PFSK-1 (cell line): ENCODE results near the gene PPFIA1.

Experiments
- FOXP2 ChIP-seq: optimal IDR thresholded peaks from 2 replicates; pipeline ENCODE3; 2011; ENCODE audit warnings: borderline replicate concordance, control low read depth, inconsistent platforms; ENCODE audit not compliant: insufficient read depth; ENCODE audit errors: extremely low read length, extremely low read depth
- POLR2AphosphoS5 ChIP-seq: IDR thresholded peaks from 2 replicates; pipeline ENCODE4 v1.6.1; 2012; ENCODE audit warnings: low read depth, mild to moderate bottlenecking, control low read depth, low read length, moderate library complexity
- SIN3A ChIP-seq: IDR thresholded peaks from 2 replicates; pipeline ENCODE4 v1.6.1; 2012; ENCODE audit warnings: mild to moderate bottlenecking, low read length, moderate library complexity, borderline replicate concordance; ENCODE audit not compliant: insufficient read depth
- TAF1 ChIP-seq: IDR thresholded peaks from 2 replicates; pipeline ENCODE4 v1.6.1; 2012; ENCODE audit warnings: low read length, control low read depth, borderline replicate concordance; ENCODE audit not compliant: insufficient read depth
- TF ChIP-seq, protein P1 (sequence below), 2 experiments: IDR thresholded peaks; 2 replicates each; pipeline versions ENCODE4 v1.6.1 to v1.8.0; 2011 to 2012; ENCODE audit warnings: low read depth in 2 of 2, low read length in 2 of 2, control low read depth in 1 of 2, inconsistent platforms in 1 of 2, mild to moderate bottlenecking in 1 of 2, moderate library complexity in 1 of 2; ENCODE audit not compliant: insufficient read depth in 1 of 2

Gene PPFIA1

DNA sequence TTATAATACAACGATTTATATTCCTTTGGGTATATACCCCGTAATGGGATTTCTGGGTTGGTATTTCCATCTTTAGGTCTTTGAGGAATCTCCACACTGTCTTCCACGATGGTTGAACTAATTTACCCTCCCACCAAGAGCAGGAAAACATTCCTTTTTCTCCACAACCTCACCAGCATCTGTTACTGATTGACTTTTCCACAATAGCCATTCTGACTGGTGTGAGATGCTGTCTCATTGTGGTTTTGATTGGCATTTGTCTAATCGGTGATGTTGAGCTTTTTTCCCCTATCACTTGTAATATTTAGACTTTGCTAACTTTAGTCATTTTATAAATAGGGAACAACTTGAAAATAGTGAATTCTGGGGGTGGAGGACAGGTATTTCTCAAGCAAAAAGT is 58.1 kb downstream of the PPFIA1 start:
- no peak for TF ChIP-seq SIN3A
- TF ChIP-seq TAF1: no peak

DNA sequence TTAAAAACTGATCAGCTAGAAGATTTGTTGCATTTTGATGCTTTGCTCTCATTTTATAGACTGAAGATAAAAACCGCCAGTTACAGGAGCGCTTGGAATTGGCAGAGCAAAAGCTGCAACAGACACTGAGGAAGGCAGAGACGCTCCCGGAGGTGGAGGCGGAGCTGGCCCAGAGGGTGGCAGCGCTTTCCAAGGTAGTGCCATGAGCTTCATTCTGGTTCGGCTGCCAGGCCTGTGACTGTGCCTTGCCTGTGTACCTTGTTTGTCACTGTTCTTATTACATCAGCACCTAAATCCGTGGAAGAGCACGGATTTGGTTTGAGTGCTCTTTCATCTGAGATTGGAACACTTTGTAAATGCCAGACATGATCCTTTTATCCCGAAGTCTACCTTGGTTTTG is 61.4 kb downstream of the PPFIA1 start:
- TF ChIP-seq TAF1 (no peak), POLR2AphosphoS5 (no peak), SIN3A (no peak), FOXP2 (no peak)
- TF ChIP-seq, protein P1, sequence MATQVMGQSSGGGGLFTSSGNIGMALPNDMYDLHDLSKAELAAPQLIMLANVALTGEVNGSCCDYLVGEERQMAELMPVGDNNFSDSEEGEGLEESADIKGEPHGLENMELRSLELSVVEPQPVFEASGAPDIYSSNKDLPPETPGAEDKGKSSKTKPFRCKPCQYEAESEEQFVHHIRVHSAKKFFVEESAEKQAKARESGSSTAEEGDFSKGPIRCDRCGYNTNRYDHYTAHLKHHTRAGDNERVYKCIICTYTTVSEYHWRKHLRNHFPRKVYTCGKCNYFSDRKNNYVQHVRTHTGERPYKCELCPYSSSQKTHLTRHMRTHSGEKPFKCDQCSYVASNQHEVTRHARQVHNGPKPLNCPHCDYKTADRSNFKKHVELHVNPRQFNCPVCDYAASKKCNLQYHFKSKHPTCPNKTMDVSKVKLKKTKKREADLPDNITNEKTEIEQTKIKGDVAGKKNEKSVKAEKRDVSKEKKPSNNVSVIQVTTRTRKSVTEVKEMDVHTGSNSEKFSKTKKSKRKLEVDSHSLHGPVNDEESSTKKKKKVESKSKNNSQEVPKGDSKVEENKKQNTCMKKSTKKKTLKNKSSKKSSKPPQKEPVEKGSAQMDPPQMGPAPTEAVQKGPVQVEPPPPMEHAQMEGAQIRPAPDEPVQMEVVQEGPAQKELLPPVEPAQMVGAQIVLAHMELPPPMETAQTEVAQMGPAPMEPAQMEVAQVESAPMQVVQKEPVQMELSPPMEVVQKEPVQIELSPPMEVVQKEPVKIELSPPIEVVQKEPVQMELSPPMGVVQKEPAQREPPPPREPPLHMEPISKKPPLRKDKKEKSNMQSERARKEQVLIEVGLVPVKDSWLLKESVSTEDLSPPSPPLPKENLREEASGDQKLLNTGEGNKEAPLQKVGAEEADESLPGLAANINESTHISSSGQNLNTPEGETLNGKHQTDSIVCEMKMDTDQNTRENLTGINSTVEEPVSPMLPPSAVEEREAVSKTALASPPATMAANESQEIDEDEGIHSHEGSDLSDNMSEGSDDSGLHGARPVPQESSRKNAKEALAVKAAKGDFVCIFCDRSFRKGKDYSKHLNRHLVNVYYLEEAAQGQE (IDR thresholded peaks at IDR 0.05; ENCODE audit: insufficient read depth in 1 of 2, low read depth in 2 of 2, low read length in 2 of 2): no peak

DNA sequence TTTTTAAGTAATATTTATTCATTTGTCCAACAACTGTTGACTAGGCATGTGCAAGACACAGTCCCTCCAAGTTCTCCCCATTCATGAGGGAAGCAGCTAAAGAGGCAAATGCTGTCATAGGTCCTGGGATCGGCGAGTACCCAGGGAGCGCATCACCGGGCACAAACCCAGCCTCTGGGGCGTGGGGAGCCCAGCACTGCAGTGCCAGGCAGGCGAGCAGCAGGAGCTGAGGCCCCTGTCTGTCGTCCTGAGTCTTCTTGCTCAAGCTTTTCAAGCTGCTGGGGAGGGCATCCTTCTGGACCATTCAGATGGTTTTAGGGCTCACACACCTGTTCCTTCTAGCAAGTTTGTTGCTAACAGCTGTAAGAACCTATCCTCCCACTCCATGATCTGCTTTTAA is 62.1 kb downstream of the PPFIA1 start:
- no peak for TF ChIP-seq FOXP2
- no peak for TF ChIP-seq TAF1
- TF ChIP-seq POLR2AphosphoS5: no peak
- TF ChIP-seq SIN3A: no peak
- TF ChIP-seq, protein P1 (IDR thresholded peaks at IDR 0.05; ENCODE audit: insufficient read depth in 1 of 2, low read depth in 2 of 2, low read length in 2 of 2): no peak

DNA sequence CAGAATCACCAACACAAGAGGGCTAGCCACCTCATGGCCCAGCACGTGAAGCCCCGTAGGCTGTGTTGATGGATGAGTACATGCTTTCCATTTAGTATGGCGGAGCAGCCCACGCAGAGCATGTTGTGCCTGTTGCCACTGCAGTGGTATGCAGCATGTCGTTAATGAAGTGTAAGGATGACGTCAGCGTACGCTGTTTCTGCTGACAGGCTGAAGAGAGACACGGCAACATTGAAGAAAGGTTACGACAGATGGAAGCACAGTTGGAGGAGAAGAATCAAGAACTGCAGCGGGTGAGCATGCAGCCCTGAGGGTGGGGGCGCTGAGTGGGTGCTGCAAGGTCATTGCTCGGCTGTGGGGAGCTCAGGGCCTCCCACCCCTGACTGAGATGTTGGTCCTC is 62.8 kb downstream of the PPFIA1 start:
- TF ChIP-seq POLR2AphosphoS5: no peak
- TF ChIP-seq TAF1: no peak
- TF ChIP-seq FOXP2: no peak
- TF ChIP-seq, protein P1 (IDR thresholded peaks at IDR 0.05; ENCODE audit: insufficient read depth in 1 of 2, low read depth in 2 of 2, low read length in 2 of 2): no peak
- TF ChIP-seq SIN3A: no peak

DNA sequence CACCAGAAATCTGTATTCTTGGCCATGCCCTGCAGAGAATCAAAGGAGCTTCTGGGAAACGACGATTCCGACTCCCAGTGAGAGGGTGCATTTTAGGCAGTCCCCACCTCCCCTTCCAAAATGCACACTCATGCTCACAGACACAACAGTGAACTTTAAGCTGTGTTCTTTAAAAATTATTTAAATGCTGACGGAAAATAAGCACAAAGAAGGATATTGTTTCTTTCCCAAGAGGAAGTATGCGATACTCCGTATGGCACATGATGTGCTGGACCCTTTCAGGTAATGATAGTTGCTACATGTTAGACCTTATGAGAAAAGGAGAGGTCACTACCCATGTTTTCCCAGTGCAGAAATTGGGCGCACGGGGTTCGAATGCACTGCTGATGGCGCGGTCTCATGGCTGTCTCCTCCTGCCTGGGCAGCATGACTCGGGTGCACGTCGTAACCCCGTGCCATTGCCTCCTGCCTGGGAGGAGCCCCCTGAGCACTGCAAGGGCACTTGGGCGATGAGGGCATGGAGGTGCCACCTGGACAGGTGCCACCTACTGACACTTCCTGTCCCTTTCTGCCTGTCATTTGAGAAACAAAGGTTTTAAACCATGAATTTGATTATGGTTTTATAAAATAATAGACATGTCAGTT is 64.0 kb downstream of the PPFIA1 start:
- TF ChIP-seq SIN3A (no peak), FOXP2 (no peak), TAF1 (no peak)
- TF ChIP-seq, protein P1 (IDR thresholded peaks at IDR 0.05; ENCODE audit: insufficient read depth in 1 of 2, low read depth in 2 of 2, low read length in 2 of 2): no peak

DNA sequence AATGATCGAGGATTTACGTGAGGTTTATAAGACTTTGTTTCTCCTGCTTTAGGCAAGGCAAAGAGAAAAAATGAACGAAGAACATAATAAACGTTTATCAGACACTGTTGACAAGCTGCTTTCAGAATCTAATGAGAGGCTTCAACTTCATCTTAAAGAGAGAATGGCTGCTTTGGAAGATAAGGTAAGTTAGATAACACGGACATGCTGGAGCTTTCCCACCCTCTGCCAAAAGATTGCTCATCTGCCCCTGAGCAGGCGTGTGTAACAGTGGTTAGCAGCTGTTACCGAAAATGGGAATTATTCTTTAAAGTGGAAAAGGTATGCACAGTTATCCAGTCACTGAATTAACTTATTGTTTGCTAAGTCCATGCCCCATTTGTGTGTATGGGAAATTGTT is 65.0 kb downstream of the PPFIA1 start:
- TF ChIP-seq POLR2AphosphoS5: no peak
- TF ChIP-seq FOXP2: no peak
- TF ChIP-seq SIN3A: no peak
- TF ChIP-seq, protein P1 (IDR thresholded peaks at IDR 0.05; ENCODE audit: insufficient read depth in 1 of 2, low read depth in 2 of 2, low read length in 2 of 2): no peak
- TF ChIP-seq TAF1: no peak
